ENCODE measurements around the gene SETBP1.

The SETBP1 gene

GRCh38 chr18:44950685-44951195, 270.1 kb downstream of the SETBP1 start:
- DNase-seq: no peak

- DNase-seq: no peak
These were observed 271.1 kb downstream of the SETBP1 start for GRCh38 chr18:44951748-44952147.

GRCh38 chr18:44954257-44954656, 273.6 kb downstream of the SETBP1 start:
- DNase-seq: no peak

- no peak for DNase-seq
These were observed 275.1 kb downstream of the SETBP1 start for GRCh38 chr18:44955825-44956224.

GRCh38 chr18:44957025-44957424, 276.3 kb downstream of the SETBP1 start:
- no peak for DNase-seq

GRCh38 chr18:44957461-44957860, 276.8 kb downstream of the SETBP1 start:
- no peak for DNase-seq

GRCh38 chr18:44958040-44958439, 277.4 kb downstream of the SETBP1 start:
- DNase-seq: no peak

GRCh38 chr18:44958455-44958854, 277.8 kb downstream of the SETBP1 start:
- DNase-seq: no peak

DNA sequence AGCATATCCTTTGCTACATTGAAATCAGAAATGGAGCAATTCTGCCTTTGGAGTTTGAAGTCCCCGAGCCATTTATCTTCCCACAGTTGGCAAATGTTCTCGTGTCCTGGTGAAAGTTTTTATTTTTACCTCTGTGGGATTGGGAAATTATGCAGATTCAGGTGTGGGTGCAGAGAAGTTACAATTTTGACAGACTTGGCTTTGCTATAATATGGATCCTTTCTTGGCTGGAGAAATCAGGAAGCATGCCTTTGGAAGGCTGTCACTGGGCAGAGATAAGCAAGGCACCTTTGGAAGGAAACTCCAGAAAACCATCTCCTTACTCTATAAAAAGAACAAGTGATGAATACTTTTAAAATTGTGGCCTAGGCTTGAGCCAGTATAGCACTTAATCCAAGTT, 278.3 kb downstream of the SETBP1 start:
- DNase-seq: no peak

DNA sequence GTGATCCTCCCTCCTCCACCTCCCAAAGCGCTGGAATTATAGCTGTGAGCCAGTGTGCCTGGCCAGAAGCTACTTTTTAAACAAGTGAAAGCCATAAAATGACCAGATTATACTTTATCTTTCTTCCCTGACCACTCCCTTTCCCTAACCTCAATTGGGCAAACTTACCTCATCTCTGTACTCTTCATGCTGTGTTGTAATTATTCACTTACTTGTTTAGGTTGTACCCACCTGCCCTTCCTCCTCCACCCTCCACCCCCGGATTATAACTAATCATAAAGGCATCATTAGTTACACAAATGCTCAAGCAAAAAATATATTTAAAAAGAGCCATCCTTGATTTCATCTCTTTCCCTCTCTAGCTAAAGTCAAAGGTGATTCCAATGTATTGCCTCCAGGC, 279.9 kb downstream of the SETBP1 start:
- no peak for DNase-seq

DNA sequence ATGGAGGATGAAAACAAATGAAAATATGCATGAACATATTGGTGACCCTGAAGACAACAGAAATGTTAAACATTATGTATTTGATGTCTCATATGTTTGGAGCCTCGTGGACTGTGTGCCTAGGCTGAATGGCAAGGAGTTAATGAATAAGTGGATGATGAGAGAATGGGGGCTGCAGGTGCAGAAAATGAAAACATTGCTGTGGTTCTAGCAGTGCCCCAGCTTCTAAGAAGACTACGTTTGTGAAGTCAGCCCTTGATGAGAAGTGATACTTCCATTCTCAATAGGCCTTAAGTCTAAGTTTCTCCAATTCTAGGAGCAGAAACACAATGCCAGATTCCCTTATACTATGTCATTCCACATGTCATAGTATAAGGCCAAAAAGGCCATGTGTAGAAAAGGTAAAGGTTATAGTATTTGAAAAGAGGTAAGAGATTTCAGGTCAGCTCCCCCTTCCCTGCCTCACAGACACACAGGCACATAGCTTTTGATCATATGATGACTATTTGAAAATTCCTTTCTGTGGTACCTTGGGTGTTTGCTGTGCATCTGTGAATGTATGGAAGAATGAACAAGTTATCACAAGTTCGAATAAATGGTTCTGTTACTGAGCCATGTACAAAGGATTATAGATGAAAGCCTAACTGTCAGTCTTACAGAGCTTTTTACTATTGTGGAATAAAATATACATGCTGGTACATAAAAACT, 280.8 kb downstream of the SETBP1 start:
- no peak for DNase-seq

DNA sequence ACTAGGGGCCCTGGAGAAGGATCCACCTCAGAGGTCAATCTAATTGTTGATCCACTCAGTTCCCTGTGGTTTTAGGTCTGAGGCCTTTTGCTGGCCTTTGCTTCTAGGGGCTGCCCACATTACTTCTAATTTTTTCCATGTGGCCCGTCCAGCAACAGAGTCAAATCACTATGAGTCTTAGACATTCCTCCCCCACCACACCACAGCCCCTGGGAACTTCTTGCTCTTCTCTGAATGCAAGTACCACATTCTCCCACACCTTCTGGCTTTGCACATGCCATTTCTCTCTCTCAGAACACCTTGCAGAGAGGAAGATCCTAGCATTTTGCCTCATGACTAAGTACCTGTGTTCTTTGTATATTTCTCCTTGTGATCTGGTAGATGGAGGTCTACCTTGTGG, 286.9 kb downstream of the SETBP1 start:
- DNase-seq: no peak

DNA sequence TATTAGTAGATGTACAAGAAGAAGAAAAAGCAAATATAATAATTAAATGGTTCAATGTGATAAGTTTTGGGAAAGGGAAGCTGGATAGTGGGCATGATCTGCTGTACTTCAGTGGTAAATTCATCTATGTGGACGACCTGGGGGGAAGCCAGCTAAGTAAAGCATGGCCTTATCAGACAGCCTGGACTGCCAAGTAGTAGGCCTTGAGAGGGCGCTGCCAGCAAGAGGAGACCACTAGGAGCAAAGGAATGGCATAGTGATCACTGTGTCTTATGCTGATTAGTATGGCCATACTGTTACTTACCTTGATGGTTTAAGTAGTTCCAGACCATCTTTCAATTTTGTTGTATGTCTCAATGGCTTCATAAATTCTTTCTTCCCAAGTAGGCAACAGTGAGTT, 287.6 kb downstream of the SETBP1 start:
- no peak for DNase-seq

GRCh38 chr18:44969214-44969795, 288.6 kb downstream of the SETBP1 start:
- DNase-seq: no peak

GRCh38 chr18:44973282-44973681, 292.6 kb downstream of the SETBP1 start:
- no peak for DNase-seq

- DNase-seq: no peak
These were observed 293.5 kb downstream of the SETBP1 start for GRCh38 chr18:44974174-44974573.

GRCh38 chr18:44977856-44978255, 297.2 kb downstream of the SETBP1 start:
- no peak for DNase-seq

DNA sequence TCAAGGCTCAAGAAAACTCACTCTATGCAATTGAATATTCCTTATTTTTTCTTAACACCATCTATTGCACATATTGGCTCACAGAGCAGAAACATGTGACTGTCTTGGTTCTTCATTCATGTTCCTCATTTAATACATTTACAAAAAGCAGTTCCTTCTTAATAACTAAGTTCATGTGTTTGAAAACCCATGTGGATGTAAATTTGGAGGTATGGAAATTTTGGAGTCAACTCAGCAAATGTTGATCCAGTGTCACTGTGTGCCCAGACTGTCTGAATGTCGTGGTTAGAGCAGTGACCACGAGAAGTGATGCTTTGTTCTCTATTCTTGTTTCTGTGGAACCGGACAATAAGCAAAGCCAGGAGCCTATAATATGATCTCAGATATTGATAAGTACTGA, 299.1 kb downstream of the SETBP1 start:
- DNase-seq: no peak

- DNase-seq: no peak
These were observed 300.4 kb downstream of the SETBP1 start for GRCh38 chr18:44981121-44981520.

DNA sequence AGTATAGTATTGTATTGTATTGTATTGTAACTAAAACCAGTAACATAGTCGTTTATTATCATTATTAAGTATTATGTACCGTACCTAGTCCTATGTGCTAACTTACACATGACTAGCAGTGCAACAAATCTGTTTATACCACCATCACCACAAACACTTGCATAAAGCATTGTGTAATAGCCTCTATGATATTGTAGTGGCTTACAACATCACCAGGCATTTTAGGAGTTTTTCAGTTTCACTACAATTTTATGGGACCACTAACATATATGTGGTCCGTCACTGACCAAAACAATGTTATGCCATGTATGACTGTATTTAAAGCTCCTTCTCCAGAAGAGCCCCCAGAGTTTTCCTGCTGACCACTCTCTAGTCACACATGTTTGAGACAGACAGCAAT, 306.2 kb downstream of the SETBP1 start:
- no peak for DNase-seq

DNA sequence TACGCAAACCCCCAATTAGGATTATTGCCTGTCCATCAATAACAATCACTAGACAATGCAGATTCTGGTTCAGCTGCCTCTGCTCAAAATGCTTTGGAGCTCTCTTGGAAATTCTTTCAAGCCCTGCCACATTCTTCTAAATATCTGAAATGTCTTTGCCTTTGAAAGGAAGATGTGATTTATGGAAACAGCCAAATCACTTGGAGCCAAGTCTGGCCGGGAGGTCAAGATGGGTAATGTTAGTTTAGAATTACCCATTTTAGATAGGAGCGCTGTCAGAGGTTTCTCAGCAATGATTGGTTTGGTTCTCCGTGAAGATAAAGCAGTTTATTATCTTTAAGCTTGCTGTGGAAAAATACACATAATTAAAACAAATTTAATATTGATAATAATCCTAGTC, 306.7 kb downstream of the SETBP1 start:
- DNase-seq: no peak

DNA sequence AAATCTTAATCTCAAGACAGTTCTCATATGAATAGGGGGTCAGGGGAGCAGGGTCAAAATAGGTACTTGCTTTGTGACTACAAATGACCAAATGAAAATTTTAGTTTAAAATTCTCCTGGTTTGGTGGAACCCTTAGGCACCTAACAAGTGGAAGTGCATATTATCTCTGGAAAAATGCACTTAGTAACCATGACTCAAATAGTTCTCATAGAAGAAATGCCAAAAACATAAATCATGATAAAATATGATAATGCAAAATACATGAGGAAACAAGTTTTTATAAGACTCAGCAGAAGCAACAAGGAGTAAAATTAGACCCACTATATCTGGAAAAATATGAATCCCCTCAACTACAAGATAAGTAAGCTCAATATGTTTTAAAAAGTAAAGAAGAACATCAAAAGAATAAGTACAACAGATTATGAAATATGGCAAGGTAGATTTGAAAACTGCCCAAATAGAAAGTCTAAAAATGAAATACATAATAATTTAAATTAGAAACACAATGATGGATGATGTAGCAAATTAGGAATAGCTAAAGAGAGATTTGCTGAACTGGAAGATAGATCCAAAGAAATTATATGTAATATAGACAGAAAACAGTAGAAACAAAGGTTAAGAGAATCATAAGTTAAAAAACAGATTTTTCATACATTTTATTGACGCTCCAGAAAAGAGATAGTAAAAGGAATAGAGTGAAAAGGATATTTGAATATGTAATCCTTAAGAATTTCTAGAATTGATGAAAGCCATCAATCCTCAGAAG, 308.3 kb downstream of the SETBP1 start:
- DNase-seq: no peak

GRCh38 chr18:44996261-44996660, 315.6 kb downstream of the SETBP1 start:
- DNase-seq: no peak

DNA sequence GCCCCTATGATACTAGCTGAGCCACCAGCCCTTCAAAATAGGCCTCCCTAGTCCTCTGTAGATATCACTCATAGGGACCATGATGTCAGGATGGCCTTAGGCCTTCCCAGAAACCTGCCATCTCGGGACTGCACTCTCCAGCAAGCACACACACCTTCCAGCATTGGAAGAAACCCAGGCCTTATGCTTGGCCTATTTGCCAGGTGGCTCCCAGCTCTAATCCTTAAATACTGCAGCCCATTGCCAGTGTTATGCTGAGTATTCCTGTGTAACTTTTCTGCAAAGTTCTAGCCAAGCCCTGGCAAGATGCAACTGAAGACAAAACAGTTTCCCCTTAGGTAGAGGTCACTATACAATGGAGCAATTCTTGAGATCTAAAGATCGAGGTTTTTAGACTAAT, 316.5 kb downstream of the SETBP1 start:
- DNase-seq: no peak
